Endothelial cell of umbilical vein (primary cell): ENCODE measurements around the gene IDH1. TPM values are rescaled to one million over a fixed set of nuclear protein-coding genes. Genes with fewer than 3 reads are reported as not detected.

Experiments used
- BruUV-seq: library from RNA; stranded (reverse); fragments of 400-500 nt; replicated peaks from 2 replicates; lab custom pipeline; 2021; lab: Mats Ljungman, UMichigan
- CTCF ChIA-PET: fragments of 300-600, 350-600 bp; sonication (Branson Sonifier 250); formaldehyde crosslinking; loops from one replicate; lab custom pipeline; 2021; ENCODE audit warnings: antibody characterized with exemption, inconsistent platforms; lab: Charles Lee
- POLR2A ChIA-PET: fragments of 300-600, 350-600 bp; sonication (Branson Sonifier 250); formaldehyde crosslinking; loops from one replicate; lab custom pipeline; 2021; ENCODE audit warnings: antibody characterized with exemption, inconsistent platforms; lab: Charles Lee
- DNase-seq: peaks from one replicate; pipeline ENCODE4 v3.0.0-alpha.2; 2011; ENCODE audit warnings: low read depth, low spot score
- FAIRE-seq: peaks from 2 replicates; lab custom pipeline; 2011; peaks lifted over from hg19 to GRCh38; lab: Jason Lieb, UNC
- H2AFZ ChIP-seq: 2 replicates; pipeline ENCODE4 v1.6.0; 2012; ENCODE audit warnings: low read depth, low read length, control low read depth, inconsistent platforms
- H3K27ac ChIP-seq: 2 replicates; pipeline ENCODE4 v1.5.1; 2011; ENCODE audit warnings: low read depth, mild to moderate bottlenecking, control low read depth, low read length, moderate library complexity; ENCODE audit not compliant: insufficient read depth
- H3K27me3 ChIP-seq, 2 experiments: 2 replicates each; pipeline versions ENCODE4 v1.6.0 to v1.6.1; 2011; ENCODE audit warnings: low read length in 2 of 2, mixed read lengths in 1 of 2; ENCODE audit not compliant: control insufficient read depth in 2 of 2, insufficient read depth in 2 of 2
- H3K36me3 ChIP-seq, 2 experiments: 2 replicates in 1 of 2; 3 replicates in 1 of 2; pipeline ENCODE4 v1.5.1; 2011; ENCODE audit warnings: low read length in 2 of 2, mild to moderate bottlenecking in 1 of 2, moderate library complexity in 1 of 2; ENCODE audit not compliant: control insufficient read depth in 2 of 2, insufficient read depth in 2 of 2; ENCODE audit errors: extremely low read depth in 1 of 2
- H3K4me1 ChIP-seq: 3 replicates; pipeline ENCODE4 v1.5.1; 2011; ENCODE audit warnings: mild to moderate bottlenecking, low read length; ENCODE audit not compliant: control insufficient read depth, insufficient read depth; ENCODE audit errors: extremely low read depth
- H3K4me2 ChIP-seq: 2 replicates; pipeline ENCODE4 v1.6.1; 2011; ENCODE audit warnings: low read length, control low read depth, mixed read lengths; ENCODE audit not compliant: insufficient read depth
- H3K4me3 ChIP-seq, 3 experiments: fragments of 200-600 bp in 1 of 3; sonication (generic), shearing (Covaris generic) in 1 of 3; replicated peaks in 1 of 3; 2 replicates each; pipeline ENCODE4 v1.5.1; 2011 to 2016; ENCODE audit warnings: control low read depth in 3 of 3, low read length in 3 of 3, mild to moderate bottlenecking in 2 of 3, inconsistent platforms in 1 of 3, low read depth in 1 of 3, moderate library complexity in 1 of 3; ENCODE audit not compliant: insufficient read depth in 1 of 3
- H3K79me2 ChIP-seq: 2 replicates; pipeline ENCODE4 v1.6.0; 2012; ENCODE audit warnings: low read length, inconsistent platforms; ENCODE audit not compliant: control insufficient read depth, insufficient read depth
- H3K9ac ChIP-seq: replicated peaks from 2 replicates; pipeline ENCODE3; 2011; ENCODE audit warnings: low read length, control low read depth; ENCODE audit not compliant: insufficient read depth; ENCODE audit errors: extremely low read depth
- H3K9me1 ChIP-seq: replicated peaks from 3 replicates; pipeline ENCODE4 v1.6.0; 2011; ENCODE audit warnings: mild to moderate bottlenecking, low read length; ENCODE audit not compliant: control insufficient read depth, insufficient read depth; ENCODE audit errors: extremely low read depth
- H3K9me3 ChIP-seq: replicated peaks from 2 replicates; pipeline ENCODE4 v1.5.1; 2012; ENCODE audit warnings: low read length, inconsistent platforms; ENCODE audit not compliant: control insufficient read depth, insufficient read depth
- H4K20me1 ChIP-seq: replicated peaks from 2 replicates; pipeline ENCODE3; 2011; ENCODE audit warnings: mild to moderate bottlenecking, low read length; ENCODE audit not compliant: control insufficient read depth, insufficient read depth; ENCODE audit errors: extremely low read depth
- EZH2 ChIP-seq: IDR thresholded peaks from 2 replicates; pipeline ENCODE4 v1.6.1; 2012; ENCODE audit warnings: borderline replicate concordance, low read depth, mild to moderate bottlenecking, moderate library complexity, low read length, inconsistent platforms; ENCODE audit not compliant: severe bottlenecking
- FOS ChIP-seq: IDR thresholded peaks from 2 replicates; pipeline ENCODE4 v1.6.1; 2011; ENCODE audit warnings: mild to moderate bottlenecking, low read length, moderate library complexity, borderline replicate concordance; ENCODE audit not compliant: insufficient read depth
- GATA2 ChIP-seq: IDR thresholded peaks from 2 replicates; pipeline ENCODE4 v1.7.0; 2011; ENCODE audit warnings: low read depth, mild to moderate bottlenecking, moderate library complexity, mixed read lengths, low read length; ENCODE audit not compliant: insufficient read length, insufficient read depth
- JUN ChIP-seq: IDR thresholded peaks from 2 replicates; pipeline ENCODE4 v1.6.1; 2011; ENCODE audit warnings: borderline replicate concordance, low read depth; ENCODE audit not compliant: insufficient read length, insufficient read depth
- MYC ChIP-seq: IDR thresholded peaks from one replicate; pipeline ENCODE4 v1.6.1; 2011; ENCODE audit warnings: mild to moderate bottlenecking, low read depth, low read length
- POLR2A ChIP-seq: IDR thresholded peaks from 2 replicates; pipeline ENCODE4 v1.6.1; 2012; ENCODE audit warnings: low read depth, mild to moderate bottlenecking, control low read depth, low read length
- POLR2AphosphoS5 ChIP-seq: IDR thresholded peaks from 2 replicates; pipeline ENCODE4 v1.6.1; 2012; ENCODE audit warnings: low read depth, mild to moderate bottlenecking, control low read depth, low read length, moderate library complexity; ENCODE audit not compliant: insufficient read depth
- dilution Hi-C: fragments of 300-500 bp; cut with MboI; formaldehyde crosslinking; loops from one replicate; pipeline ENCODE4 v1.15.0; 2019; ENCODE audit warnings: low sequenced_read_pairs; ENCODE audit not compliant: extremely low pct_ligation_motif_present
- intact Hi-C: fragments of 100-400 bp; cut with micrococcal nuclease; formaldehyde crosslinking; loops from one replicate; pipeline ENCODE4 v1.10.0; 2022
- polyA plus RNA-seq, 4 experiments: library from polyadenylated mRNA; depleted of rRNA in 3 of 4; stranded (reverse) in 3 of 4; unstranded in 1 of 4; fragments of >200 nt; gene quantifications; 2 replicates each; pipeline versions ENCODE4 v1.2.1 to v1.2.3, GENCODE V29; 2011 to 2012; ENCODE audit warnings: missing spikeins in 1 of 4
- total RNA-seq: library from RNA; stranded (reverse); gene quantifications from 2 replicates; pipeline ENCODE4 v1.2.3, GENCODE V29; 2021
- TF ChIP-seq, protein P1 (sequence below): IDR thresholded peaks from 2 replicates; pipeline ENCODE4 v1.6.1; 2011; ENCODE audit not compliant: insufficient read depth, insufficient read length
- TF ChIP-seq, protein P2 (sequence below), 2 donors: IDR thresholded peaks; 1 replicate in 1 of 2; 2 replicates in 1 of 2; pipeline ENCODE4 v1.5.1; 2011; ENCODE audit warnings: low read length in 2 of 2, mild to moderate bottlenecking in 2 of 2, moderate library complexity in 2 of 2, control low read depth in 1 of 2, inconsistent platforms in 1 of 2, low read depth in 1 of 2; ENCODE audit not compliant: insufficient read depth in 1 of 2; ENCODE audit errors: extremely low read depth in 1 of 2

IDH1 gene
- total and polyA plus RNA-seq, 2 donors (not counting 3 experiments of a cell fraction or from before 2014, with no cell fraction given), result 63.1 to 107 TPM

DNA sequence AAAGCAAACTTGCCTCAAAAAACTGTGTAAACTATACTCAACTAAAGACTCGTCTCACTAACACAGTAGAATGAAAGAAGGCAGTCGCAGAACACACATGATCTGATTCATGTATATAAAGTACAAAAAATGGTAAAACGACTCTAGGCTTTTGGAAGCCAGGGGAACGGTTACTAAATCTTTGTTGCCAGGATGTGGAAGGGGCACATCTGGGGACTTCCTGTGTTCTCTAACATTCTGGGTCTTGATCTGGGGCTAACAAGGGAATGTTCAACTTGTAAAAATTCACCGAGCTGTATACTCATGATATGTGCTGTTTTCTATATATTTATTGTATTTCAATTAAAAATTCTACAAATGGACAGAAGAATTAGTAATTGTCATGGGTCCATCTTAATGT is 50.7 kb downstream of the IDH1 start:
- ChIA-PET CTCF (interaction anchor here (1.4 kb wide), 1 partner anchor 12 kb away, joined by 3 read pairs; no protein-coding TSS in a partner anchor), POLR2A (no interaction called here)
- no TSS peak for BruUV-seq
- Histone ChIP-seq H3K27me3 (no peaks in the 10 kb centered on the region), H2AFZ (no peak overlapping the region), H3K9me3 (no peaks in the 10 kb centered on the region), H3K4me2 (no peak overlapping the region), H3K79me2 (no peaks in the 10 kb centered on the region), H3K4me1 (no peaks in the 10 kb centered on the region), H3K9ac (no peak overlapping the region), H3K27ac (no peak overlapping the region), H3K36me3 (no peaks in the 10 kb centered on the region), H4K20me1 (no peaks in the 10 kb centered on the region), H3K9me1 (no peaks in the 10 kb centered on the region), H3K4me3 (no peak overlapping the region)
- TF ChIP-seq, protein P1, sequence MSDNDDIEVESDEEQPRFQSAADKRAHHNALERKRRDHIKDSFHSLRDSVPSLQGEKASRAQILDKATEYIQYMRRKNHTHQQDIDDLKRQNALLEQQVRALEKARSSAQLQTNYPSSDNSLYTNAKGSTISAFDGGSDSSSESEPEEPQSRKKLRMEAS, result no peak
- TF ChIP-seq MYC (no peak), JUN (no peak)
- intact Hi-C loops (no loop called here), dilution Hi-C loops (no loop called here)
- DNase-seq (no peak), FAIRE-seq (no peak)

DNA sequence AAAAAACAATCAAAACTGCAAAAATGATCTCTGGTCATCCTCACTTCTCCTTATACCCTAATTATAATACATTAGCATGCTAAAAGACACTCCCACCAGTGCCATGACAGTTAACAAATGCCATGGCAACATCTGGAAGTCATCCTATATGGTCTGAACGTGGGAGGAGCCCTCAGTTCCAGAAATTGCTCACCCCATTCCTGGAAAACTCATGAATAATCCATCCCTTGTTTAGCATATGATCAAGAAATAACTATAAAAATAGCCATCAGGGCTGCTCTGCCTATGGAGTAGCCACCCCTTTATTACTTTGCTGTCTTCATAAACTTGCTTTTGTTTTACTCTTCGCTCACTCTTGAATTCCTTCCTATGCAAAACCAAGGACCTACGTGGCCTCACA is 59.3 kb downstream of the IDH1 start:
- Histone ChIP-seq H3K4me1 (no peaks in the 10 kb centered on the region), H3K9me3 (no peaks in the 10 kb centered on the region), H3K27me3 (peaks cover 0 to 3% of the 10 kb centered on the region in 2 experiments), H3K79me2 (no peaks in the 10 kb centered on the region), H4K20me1 (no peaks in the 10 kb centered on the region), H3K9ac (no peak overlapping the region), H3K36me3 (no peaks in the 10 kb centered on the region), H2AFZ (no peak overlapping the region), H3K4me3 (no peak overlapping the region), H3K27ac (no peak overlapping the region), H3K4me2 (no peak overlapping the region), H3K9me1 (no peaks in the 10 kb centered on the region)
- dilution Hi-C loops, result no loop called here
- CTCF ChIA-PET, result no interaction called here
- BruUV-seq, result no TSS peak
- TF ChIP-seq JUN (no peak), POLR2AphosphoS5 (no peak), MYC (no peak), EZH2 (no peak), GATA2 (no peak), POLR2A (no peak), FOS (no peak)
- TF ChIP-seq, protein P2, sequence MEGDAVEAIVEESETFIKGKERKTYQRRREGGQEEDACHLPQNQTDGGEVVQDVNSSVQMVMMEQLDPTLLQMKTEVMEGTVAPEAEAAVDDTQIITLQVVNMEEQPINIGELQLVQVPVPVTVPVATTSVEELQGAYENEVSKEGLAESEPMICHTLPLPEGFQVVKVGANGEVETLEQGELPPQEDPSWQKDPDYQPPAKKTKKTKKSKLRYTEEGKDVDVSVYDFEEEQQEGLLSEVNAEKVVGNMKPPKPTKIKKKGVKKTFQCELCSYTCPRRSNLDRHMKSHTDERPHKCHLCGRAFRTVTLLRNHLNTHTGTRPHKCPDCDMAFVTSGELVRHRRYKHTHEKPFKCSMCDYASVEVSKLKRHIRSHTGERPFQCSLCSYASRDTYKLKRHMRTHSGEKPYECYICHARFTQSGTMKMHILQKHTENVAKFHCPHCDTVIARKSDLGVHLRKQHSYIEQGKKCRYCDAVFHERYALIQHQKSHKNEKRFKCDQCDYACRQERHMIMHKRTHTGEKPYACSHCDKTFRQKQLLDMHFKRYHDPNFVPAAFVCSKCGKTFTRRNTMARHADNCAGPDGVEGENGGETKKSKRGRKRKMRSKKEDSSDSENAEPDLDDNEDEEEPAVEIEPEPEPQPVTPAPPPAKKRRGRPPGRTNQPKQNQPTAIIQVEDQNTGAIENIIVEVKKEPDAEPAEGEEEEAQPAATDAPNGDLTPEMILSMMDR (IDR thresholded peaks at IDR 0.05; ENCODE audit: extremely low read depth in 1 of 2, insufficient read depth in 1 of 2, low read depth in 1 of 2, low read length in 2 of 2), result no peak
- TF ChIP-seq, protein P1, result no peak
- DNase-seq, result no peak
- no peak for FAIRE-seq
- intact Hi-C loops, result no loop called here
- POLR2A ChIA-PET, result no interaction called here
